ENCODE measurements around the gene TSPAN4.

TSPAN4 gene

DNA sequence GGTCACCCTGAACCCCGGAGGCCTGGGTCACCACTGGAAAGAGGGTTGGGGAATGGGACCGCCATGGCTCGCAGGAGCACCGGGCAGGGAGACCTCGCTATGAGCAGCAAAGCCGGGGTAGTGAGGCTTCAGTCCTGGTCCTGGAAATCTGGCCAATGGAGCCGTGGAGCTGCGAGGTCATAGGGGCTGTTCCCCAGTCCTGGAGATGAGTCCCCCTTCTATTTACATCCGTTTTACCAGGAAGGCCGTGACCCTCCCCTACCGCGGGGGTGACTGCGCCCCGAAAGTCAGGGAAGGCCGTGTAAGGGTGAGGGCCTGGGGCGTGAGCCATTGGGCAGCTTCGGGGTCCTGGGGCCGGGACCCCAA is 38.1 kb upstream of the TSPAN4 start:
- no peak for DNase-seq (ENCODE audit: low spot score)

DNA sequence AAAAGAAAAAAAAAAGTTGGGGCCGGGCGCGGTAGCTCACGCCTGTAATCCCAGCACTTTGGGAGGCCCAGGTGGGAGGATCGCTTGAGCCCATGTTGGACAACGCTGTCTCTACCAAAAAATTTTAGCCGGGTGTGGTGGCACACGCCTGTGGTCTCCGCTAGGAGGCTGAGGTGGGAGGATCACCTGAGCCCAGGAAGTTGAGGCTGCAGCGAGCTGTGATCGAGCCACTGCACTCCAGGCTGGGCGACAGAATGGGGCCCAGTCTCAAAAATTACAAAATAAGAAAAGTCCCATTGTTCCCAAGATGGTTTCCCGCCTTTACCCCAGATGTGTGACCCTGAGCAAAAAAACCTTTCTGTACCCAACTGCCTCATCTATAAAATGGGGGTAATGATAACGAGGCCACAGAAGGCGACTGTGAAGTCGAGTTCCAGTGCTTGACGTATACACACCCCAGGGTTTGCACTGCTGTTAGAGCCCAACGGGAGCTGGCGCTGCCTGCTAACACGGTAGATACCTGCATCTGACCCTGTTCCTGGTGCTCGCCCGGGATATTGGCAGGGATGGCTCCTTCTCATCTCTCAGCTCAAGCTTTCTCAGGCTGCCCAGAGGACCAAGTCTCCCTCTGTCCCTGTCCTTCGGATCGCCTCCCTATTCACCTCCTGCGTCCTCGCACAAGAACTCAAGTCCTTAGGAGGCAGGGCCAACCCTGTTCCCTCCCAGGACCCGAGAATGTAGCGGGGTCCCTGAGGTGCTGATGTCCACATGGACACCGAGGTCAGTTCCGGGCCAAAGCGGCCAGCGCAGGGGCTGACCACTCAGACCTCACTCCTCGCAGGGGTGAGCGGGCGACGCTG is 34.0 kb upstream of the TSPAN4 start:
- peak; percentile 33 for DNase-seq (ENCODE audit: low spot score)

DNA sequence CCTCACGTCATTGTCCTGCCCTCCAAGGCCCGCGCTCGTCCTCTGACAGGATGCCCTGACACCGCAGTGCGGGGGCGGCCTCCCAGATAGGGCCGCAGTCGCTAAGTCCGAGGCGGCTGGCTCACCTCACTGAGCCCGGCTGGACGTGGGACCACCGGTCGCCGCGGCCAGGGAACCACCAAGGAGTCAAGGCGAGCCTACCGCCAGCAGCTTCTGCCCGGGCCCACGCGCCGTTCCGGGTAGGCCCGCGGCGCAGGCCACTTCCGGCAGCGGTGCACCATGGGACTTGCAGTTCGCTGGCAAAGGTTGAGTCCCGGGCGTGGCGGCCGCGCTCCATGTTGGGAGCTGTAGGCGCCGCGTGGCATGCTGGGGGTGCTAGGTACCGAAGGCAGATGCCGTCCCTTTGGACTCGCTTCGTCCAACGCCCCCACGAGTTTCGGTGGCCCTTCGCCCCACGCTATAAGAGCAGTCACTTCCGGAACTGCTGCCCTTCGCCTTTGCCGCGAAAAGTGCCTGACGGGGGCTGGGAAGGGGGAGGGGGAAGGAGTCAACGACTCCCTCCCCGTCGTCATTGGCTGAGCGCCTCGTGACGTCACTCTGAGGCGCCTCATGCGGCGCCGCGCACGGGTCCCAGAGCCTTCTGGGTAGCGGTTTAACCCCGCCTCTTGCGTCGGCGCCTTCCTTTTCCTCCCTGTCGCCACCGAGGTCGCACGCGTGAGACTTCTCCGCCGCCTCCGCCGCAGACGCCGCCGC is 33.2 kb upstream of the TSPAN4 start, which contains the start of gene RPLP2:
Gene RPLP2 (plus strand): TSS at position 681 of the 753 bp plus-strand sequence. CDS start 268 bp downstream, outside the sequence.
- peak; percentile 96 for DNase-seq (ENCODE audit: low spot score)

DNA sequence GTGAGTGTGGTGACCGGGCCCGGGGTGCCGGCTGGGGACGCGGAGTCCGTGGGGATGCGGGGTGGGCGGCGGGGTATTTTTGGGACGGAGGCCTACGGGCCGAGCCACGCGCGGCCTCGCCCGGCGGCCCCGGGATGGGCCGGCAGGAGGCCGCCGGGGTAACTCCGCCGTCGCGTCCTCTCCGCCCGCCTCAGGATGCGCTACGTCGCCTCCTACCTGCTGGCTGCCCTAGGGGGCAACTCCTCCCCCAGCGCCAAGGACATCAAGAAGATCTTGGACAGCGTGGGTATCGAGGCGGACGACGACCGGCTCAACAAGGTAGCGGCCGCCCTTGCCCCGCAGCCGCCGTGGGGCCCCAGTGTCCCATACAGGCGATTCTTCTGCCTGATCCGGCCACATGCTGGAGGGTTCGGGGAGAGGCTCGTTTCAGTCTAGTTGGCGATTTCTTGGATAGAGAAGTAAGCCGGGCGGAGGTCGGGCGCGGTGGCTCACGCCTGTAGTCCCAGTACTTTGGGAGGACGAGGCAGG is 32.5 kb upstream of the TSPAN4 start:
- DNase-seq (ENCODE audit: low spot score): no peak

DNA sequence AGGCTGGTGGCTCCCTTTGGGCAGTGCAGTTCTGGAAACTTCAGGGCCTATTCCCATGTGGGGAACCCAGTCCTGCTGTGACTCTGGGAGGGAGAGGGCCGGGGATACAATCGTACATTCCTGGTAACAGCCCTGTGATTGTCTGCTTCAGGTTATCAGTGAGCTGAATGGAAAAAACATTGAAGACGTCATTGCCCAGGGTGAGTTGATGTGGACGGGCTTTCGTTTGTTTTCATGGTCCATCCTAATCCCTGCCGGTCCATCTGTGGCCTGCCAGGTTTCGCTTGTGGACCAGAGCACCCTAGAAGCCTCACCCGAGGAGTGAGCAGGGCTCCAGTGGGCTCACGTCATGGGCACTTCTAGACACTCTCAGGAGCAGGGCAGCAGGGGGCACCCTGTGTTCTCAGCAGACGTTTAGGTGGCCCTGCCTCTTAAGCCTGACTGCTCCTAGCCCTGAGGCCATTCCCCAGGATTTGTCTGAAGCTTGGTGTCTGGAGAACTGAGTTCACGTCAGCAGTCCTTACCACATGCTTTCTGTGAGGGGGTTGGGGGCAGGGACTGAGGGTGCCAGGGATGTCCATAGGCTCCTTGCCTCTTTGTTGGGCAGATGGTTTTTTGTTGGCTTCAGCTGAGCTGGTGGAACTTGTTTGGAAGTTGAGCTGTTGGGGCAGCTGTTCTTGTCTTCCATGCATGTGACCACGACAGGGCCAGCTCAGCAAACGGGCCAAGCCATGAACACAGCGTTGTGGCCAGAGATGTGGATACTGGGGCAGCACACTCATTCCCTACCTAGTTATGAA is 31.0 kb upstream of the TSPAN4 start:
- DNase-seq (ENCODE audit: low spot score): no peak

DNA sequence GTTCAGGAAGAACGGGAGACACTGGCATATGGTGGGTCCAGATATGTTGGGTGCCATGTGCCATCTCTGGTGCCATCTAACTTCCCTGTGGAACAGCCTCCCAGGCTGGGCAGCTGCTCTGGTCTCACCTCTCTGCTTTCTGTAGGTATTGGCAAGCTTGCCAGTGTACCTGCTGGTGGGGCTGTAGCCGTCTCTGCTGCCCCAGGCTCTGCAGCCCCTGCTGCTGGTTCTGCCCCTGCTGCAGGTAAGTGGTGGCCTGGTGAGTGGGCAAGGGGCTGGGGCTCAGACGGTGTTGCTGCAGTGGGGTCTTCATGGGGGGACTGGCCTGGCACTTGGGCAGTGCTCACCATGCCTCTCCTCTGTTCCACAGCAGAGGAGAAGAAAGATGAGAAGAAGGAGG is 30.3 kb upstream of the TSPAN4 start:
- no peak for DNase-seq (ENCODE audit: low spot score)

DNA sequence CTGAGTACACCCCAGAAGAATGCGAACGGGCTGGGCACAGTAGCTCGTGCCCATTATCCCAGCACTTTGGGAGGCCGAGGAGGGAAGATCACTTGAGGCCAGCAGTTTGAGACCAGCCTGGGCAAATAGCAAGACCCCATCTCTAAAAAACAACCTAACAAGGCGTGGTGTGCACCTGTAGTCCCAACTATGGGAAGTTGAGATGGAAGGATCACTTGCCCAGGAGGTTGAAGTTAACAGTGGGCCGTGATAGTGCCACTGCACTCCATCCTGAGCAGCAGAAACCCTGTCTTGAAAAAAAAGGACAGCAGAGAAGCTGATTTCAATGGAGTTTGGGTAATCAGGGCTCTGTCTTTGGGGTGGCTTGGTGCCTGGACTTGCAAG is 29.6 kb upstream of the TSPAN4 start:
- DNase-seq (ENCODE audit: low spot score): no peak

DNA sequence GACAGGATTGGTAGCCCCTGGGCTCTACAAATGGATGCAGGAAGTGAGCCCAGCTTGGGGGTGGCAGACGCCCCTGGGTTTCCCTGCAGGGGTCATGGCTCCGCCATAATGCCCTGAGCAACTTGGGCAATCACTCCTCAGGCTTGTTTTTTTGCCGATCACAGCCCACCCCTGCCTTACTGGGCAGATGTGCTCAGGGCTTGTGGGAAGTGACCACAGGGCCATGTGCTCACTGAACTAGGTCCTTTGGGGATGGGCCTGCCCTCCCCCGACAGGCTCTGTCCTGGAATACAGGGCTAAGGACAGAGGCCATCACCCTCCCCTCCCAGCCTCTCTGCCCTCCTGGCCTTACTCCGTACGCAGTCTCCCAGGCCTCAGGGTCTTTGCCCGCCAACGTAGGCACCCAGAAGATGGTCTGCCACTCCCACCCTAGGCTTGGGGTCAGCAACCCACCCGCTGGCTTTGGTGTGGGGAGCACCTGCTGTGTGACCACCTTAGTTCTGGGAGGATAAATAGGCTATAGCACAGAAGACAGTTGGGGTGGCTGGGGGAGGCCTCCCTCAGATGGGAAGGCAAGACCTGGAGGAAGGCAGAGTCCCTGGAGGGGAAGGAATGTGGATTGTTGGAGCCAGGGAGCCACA is 29.1 kb upstream of the TSPAN4 start:
- no peak for DNase-seq (ENCODE audit: low spot score)

DNA sequence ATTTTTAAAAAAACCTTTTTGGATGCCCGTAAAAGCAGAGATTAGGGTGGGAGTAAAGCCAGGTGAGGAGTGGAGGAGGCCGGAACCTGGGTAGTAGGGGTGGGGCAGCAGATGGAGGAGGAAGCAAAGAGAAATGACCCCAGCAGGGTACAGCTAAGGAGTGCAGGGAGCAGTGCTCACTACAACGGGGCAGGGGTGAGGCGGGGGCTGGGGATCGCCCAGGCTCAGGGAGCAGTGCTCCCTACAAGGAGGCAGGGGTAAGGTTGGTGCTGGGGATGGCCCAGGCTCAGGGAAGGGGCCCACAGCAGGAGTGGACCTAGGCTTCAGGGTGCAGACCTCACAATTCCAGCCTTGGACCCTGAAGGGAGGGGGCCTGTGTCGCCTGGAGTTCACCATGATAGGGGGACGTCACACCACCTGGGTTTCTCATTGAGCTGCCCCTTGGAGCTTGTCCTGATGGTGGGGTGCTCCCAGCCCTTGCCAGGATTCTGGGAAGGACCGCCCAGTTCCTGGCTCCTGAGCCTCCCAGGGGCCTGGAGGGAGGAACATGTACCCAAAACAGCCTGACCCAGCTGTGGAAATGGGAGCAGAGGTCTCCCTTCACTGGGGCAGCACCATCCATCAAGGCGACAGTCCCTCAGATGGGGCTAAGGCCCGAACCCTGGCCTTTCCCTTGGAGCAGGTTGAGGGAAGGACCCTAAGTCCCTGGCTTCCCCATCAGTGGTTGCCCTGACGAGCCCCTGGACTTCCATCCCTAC is 26.8 kb upstream of the TSPAN4 start:
- DNase-seq (ENCODE audit: low spot score): no peak

DNA sequence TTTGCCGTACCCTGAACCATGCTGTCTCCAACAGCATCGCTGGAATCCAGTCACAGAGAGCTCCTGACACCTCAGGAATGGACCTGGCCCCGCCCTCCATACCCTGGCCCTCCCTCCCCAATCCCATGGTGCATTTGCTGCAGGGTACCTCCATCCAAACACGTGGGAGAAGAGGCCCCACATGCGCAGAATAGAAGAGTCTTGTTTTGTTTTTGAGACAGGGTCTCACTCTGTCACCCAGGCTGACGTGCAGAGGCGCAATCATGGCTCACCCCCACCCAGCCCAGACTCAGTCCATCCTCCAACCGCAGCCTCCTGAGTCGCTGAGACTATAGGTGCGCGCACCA is 26.2 kb upstream of the TSPAN4 start:
- DNase-seq (ENCODE audit: low spot score): no peak

DNA sequence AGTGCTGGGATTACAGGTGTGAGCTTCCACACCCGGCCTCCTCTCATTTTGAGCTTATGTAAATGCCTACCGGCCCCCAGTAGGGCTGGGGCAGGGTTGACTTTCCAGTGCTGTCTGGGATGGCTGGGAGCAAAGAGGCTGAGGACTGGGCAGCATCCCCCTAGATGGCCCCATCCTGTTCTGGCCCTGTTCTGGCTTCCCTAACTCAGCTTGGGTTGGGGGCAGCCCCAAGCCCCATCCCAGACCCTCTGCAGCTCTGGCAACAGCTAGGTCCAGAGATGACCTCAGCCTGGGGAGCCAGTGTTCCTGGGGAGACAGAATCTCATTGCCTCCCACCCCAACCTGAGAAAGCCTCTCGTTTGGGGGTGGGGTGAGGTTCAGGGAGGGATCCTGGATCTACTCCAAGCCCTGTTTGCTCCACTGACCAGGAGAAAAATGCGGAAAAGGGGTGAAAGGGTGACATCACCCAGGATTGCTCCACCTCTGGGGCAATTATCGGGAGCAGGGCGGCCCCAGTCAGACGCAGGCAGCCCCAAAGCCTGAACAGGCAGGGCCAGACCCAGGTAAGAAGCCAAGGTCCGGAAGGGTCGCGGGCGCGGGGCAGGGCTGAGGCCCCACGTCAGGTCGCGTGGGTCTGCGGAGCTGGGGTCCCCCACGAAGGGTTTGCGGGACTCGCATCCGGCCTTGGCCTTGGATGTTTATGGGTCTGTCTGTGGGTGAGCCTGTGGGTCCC is 24.1 kb upstream of the TSPAN4 start, which contains the start of gene PNPLA2:
Gene PNPLA2 (plus strand): TSS at position 519 of the 733 bp plus-strand sequence. CDS start 805 bp downstream, outside the sequence.
- DNase-seq (ENCODE audit: low spot score): no peak

DNA sequence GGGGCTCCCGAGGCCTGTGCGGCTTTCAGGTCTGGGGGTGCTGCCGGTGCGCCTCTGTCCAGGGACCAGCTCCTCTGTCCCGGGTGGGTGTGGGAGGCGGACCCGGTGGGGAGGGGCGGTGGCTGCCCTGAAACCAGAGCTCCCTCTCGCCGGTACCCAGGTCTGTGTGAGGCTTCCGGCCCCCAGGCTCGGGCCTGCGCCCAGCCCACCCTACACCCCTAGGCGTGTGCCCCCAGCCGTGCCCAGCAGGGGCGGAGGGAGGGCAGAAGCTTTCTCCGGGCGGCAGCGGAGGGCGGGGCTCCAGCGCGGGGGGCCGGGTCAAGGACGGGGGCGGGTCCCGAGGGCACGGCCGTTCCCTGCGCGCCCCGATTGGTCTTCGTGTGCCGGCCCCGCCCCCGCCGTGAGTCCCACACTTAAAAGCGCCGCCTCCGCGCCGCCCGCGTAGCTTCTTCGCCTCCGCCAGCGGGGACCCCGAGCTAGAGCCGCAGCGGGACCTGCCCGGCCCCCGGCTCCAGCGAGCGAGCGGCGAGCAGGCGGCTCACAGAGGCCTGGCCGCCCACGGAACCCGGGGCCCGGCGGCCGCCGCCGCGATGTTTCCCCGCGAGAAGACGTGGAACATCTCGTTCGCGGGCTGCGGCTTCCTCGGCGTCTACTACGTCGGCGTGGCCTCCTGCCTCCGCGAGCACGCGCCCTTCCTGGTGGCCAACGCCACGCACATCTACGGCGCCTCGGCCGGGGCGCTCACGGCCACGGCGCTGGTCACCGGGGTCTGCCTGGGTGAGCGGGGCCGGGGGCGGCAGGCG is 23.3 kb upstream of the TSPAN4 start:
- DNase-seq (ENCODE audit: low spot score): peak; percentile 90

DNA sequence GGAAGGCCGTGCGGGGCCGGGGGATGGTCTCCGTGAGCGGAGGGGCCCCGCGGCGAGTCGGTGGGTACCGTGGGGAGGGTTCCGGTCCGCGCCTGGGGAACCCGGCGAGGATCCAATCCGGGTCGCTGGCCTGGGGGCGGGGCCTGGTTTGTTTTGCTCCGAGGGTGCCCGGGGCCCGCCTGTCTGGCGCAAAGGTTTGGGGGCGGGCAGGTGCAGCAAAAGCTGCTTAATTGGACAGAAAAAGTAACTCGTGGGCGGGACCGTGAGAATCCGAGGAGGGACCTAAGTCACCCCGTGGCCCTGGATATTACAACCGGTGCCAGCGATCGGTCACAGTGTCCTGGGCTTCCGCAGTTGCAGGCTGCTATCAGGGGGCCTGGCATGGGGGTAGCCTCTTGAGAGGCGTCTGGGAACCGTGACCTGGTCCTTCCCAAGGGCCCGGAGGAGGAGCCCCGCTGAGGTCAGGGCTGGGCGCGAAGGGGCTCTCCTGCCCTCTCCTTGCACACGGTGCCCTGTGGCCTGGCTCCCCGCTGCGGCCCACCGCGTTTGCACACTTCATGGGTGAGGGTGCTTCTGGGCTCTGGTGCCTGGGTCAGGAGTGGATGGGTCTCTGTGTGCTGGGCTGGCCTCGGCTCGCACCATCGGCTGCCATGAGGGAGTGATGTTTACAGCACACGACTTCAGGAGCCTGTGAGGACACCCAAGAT is 22.6 kb upstream of the TSPAN4 start:
- DNase-seq (ENCODE audit: low spot score): peak; percentile 95

DNA sequence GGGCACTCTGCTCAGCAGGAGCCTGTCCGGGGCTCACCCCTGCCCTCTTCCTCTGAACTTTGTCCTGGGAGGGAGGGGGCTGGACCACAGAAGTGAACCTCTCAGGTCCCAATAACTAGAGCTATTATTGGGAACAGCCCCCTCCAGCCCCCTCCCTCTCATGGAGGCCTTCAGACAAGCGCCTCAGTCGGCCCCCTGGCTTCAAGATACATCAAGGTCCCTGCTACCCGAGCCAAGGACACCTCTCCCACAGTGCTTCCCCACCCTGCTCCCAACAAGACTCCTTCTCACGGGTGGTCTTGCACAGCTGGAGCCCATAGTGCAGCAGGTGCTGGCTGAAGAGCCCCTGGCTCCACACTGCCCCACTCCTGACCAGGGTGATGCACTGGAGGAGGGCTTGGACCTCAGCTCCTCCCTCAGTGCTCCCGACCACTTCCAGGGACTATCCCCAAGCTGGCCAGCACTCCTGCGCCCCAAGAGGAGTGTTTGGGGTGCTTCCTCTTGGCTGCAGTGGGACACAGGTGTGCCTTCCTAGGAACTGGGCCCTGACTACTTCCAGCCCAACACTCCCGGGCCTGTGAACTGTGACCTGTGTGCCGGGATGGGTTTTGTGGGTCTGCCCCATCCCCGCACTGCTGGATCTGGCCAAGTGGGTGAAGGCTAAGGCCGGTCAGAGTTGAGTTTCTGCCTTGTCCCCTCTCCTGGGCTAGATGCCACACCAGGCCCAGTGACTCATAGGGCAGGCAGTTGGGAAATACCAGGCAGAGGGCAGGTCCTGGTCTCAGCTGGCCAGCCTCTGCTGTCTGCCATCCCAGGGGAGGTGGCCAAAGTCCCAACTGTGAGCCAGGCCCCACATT is 21.8 kb upstream of the TSPAN4 start:
- DNase-seq (ENCODE audit: low spot score): no peak

DNA sequence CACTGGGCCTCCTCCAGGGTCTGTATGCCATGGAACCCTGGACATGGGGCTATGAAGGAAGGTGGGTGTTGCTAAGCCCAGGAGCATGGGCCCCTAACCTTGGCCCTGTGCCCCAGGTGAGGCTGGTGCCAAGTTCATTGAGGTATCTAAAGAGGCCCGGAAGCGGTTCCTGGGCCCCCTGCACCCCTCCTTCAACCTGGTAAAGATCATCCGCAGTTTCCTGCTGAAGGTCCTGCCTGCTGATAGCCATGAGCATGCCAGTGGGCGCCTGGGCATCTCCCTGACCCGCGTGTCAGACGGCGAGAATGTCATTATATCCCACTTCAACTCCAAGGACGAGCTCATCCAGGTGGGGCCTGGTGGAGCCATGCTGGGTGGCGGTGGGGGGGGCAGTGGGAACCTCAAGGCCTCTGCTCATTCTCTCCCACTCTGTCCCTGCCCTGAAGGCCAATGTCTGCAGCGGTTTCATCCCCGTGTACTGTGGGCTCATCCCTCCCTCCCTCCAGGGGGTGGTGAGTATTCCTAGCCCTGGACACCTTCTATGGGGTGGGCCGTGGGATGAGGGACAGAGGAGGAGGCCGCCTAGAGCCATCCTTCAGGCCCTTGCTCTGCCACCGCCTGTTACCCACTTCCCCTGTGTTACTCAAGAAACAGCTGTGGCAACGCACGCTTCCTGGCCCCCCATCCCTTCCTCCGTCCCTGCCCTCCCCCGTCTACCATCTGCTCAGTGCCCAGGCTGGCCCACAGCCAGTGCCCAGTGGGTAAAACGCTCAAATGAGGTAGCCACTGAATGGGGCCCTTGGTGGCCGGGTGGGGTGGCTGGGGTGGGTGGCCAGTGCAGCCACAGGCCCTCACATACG is 20.9 kb upstream of the TSPAN4 start:
- DNase-seq (ENCODE audit: low spot score): no peak

DNA sequence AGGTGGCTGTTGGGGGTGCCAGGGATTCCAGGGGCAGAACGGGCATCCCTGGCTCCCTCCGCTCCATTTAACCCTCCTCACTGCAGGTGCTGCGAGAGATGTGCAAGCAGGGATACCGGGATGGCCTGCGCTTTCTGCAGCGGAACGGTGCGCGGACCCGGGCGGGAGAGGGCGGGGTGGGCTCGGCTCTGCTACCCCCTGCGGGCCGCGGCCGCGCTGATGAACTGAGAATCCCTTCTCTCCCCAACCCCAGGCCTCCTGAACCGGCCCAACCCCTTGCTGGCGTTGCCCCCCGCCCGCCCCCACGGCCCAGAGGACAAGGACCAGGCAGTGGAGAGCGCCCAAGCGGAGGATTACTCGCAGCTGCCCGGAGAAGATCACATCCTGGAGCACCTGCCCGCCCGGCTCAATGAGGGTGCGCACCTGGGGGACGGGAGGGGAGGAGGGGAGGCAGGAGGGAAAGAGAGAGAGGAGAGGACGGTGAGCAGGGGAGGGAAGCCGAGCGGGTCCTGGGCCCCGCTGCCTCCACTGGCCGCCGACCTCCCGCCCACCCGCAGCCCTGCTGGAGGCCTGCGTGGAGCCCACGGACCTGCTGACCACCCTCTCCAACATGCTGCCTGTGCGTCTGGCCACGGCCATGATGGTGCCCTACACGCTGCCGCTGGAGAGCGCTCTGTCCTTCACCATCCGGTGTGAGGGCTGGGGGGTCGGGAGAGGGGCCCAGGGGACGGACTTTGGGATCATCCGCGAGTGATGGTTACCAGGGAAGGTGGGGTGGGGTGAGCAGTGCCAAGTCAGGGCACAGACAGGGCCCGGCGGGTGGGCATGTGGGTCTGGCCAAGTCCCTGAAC is 19.0 kb upstream of the TSPAN4 start:
- no peak for DNase-seq (ENCODE audit: low spot score)
